ENCODE results near the gene PTDSS2. TPM values are rescaled to one million over a fixed set of nuclear protein-coding genes. Genes with fewer than 3 reads are reported as not detected.
A peak's percentile ranks its signal among the peaks of the same experiment; 100 is the strongest.

The PTDSS2 gene
- total and polyA plus RNA-seq, 10 of the 15 experiments (the other 5 are each of a cell fraction or from before 2014, with no cell fraction given) = 0.39 to 21.1 (median 10.8) TPM

DNA sequence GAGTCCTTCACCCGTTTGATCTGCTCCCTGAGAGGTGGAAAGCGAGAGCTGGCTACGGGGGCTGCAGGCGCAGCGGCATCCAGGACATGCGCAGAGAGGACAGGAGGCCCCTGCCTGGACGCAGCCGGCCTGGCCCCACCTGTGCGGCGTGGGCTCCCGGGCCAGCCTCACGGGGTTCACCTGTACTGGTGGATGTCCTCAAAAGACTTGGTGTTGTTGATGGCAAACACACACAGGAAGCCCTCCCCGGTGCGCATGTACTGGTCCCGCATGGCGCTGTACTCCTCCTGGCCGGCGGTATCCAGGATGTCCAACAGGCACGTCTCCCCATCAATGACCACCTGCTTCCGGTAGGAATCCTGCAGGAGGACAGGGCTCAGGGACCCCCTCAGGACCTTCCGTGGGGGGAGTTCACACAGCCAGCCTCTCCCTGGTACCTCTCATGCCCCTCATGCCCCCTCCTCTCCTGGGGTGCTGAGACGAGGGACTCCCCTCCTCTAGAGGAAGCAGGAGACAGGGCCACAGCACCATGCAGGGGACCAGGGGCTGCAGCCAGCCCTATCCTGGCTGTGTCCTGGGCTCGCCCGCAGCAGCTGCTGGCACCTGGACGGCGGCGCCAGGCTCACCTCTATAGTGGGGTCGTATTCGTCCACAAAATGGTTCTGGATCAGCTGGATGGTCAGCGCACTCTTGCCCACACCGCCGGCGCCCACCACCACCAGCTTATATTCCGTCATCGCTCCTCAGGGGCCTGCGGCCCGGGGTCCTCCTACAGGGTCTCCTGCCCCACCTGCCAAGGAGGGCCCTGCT is 83.7 kb downstream of the PTDSS2 start:
- peaks cover 4% of the 10 kb centered on the region; the same call in 1 of the 2 replicates for H4K20me1 ChIP-seq (ENCODE audit: control insufficient read depth, insufficient read depth)
- H3K9me3 ChIP-seq (replicated peaks; ENCODE audit: control insufficient read depth, insufficient read depth, low read length) = no peaks in the 10 kb centered on the region
- peak overlapping the region; percentile 89 for H3K4me2 ChIP-seq (ENCODE audit: control insufficient read depth, insufficient read depth)
- ChIA-PET CTCF (interaction anchor here (1.1 kb wide), 1 partner anchor 15 kb away, joined by 8 read pairs; no protein-coding TSS in a partner anchor), RAD21 (ENCODE audit: unreplicated experiment) (no interaction called here), POLR2A (interaction anchor here (1.1 to 2.3 kb wide), 2 partner anchors 26 to 28 kb away, joined by 3 to 6 read pairs; no protein-coding TSS in a partner anchor), SMC1A (ENCODE audit: uncharacterized antibody, unreplicated experiment) (interaction anchor here (2.1 kb wide), 1 partner anchor 15 kb away, joined by 5 read pairs; no protein-coding TSS in a partner anchor)
- H3K79me2 ChIP-seq (ENCODE audit: control insufficient read depth, insufficient read depth, low read length) = peaks cover 16% of the 10 kb centered on the region
- in situ Hi-C loops (cut with MboI) = no loop called here
- no peak for DNase-seq (ENCODE audit: low read depth, low spot score)
- peak overlapping the region; percentile 85; the same call in 1 of the 2 replicates for H3K9ac ChIP-seq (ENCODE audit: control insufficient read depth, insufficient read depth, low read length)
- peaks cover 0 to 12% of the 10 kb centered on the region in 2 experiments; a peak in 3 of 4 replicates for H3K36me3 ChIP-seq (ENCODE audit: control insufficient read depth in 2 of 2, insufficient read depth in 2 of 2, low read length in 1 of 2)
- H3K4me1 ChIP-seq (ENCODE audit: control insufficient read depth, insufficient read depth, low read length) = peaks cover 27% of the 10 kb centered on the region
- 95% methylated on average over 36 of the region's 37 CpGs for WGBS (ENCODE audit: insufficient coverage, insufficient replicate concordance, low lambda C conversion rate, missing lambda C conversion rate)
- intact Hi-C loops (cut with micrococcal nuclease; ENCODE audit: unreplicated experiment) = no loop called here
- BruUV-seq (replicated peaks) = TSS peak; percentile 67
- no peak overlapping the region for H3K27ac ChIP-seq (ENCODE audit: control insufficient read depth, insufficient read depth)
- no peaks in the 10 kb centered on the region for H3K27me3 ChIP-seq (replicated peaks in 1 of 2; ENCODE audit: control insufficient read depth in 2 of 2, insufficient read depth in 2 of 2, low read length in 1 of 2)
- FAIRE-seq = no peak
- ATAC-seq = no peak
- H3K4me3 ChIP-seq = peak overlapping the region; percentile 90
- no peak overlapping the region for H2AFZ ChIP-seq (ENCODE audit: control insufficient read depth, low read depth, low read length)
- TF ChIP-seq, protein P1, sequence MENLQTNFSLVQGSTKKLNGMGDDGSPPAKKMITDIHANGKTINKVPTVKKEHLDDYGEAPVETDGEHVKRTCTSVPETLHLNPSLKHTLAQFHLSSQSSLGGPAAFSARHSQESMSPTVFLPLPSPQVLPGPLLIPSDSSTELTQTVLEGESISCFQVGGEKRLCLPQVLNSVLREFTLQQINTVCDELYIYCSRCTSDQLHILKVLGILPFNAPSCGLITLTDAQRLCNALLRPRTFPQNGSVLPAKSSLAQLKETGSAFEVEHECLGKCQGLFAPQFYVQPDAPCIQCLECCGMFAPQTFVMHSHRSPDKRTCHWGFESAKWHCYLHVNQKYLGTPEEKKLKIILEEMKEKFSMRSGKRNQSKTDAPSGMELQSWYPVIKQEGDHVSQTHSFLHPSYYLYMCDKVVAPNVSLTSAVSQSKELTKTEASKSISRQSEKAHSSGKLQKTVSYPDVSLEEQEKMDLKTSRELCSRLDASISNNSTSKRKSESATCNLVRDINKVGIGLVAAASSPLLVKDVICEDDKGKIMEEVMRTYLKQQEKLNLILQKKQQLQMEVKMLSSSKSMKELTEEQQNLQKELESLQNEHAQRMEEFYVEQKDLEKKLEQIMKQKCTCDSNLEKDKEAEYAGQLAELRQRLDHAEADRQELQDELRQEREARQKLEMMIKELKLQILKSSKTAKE (IDR thresholded peaks at IDR 0.05; ENCODE audit: low read depth, poor library complexity, severe bottlenecking) = no peak
- TF ChIP-seq TAF1 (IDR thresholded peaks at IDR 0.05; ENCODE audit: borderline replicate concordance, low read depth, low read length) (no peak), ZNF207 (IDR thresholded peaks at IDR 0.05; ENCODE audit: borderline replicate concordance) (no peak), RAD21 (IDR thresholded peaks at IDR 0.05; ENCODE audit: insufficient read depth, low read depth, low read length) (no peak), KAT2A (conservative IDR thresholded peaks at IDR 0.05; ENCODE audit: control insufficient read depth, low read depth, low read length) (no peak), TARDBP (IDR thresholded peaks at IDR 0.05; ENCODE audit: borderline replicate concordance) (no peak), BMI1 (IDR thresholded peaks at IDR 0.05; ENCODE audit: borderline replicate concordance) (no peak), BRCA1 (IDR thresholded peaks at IDR 0.05; ENCODE audit: low read depth, low read length) (no peak), ZZZ3 (IDR thresholded peaks at IDR 0.05; ENCODE audit: control insufficient read depth, insufficient read length, low read depth) (no peak), NFYB (IDR thresholded peaks at IDR 0.05; ENCODE audit: insufficient read depth, low read depth, low read length) (no peak), FOXK2 (IDR thresholded peaks at IDR 0.05) (no peak), SMC3 (IDR thresholded peaks at IDR 0.05; ENCODE audit: borderline replicate concordance, low read length) (no peak)
- TF ChIP-seq, protein P2, sequence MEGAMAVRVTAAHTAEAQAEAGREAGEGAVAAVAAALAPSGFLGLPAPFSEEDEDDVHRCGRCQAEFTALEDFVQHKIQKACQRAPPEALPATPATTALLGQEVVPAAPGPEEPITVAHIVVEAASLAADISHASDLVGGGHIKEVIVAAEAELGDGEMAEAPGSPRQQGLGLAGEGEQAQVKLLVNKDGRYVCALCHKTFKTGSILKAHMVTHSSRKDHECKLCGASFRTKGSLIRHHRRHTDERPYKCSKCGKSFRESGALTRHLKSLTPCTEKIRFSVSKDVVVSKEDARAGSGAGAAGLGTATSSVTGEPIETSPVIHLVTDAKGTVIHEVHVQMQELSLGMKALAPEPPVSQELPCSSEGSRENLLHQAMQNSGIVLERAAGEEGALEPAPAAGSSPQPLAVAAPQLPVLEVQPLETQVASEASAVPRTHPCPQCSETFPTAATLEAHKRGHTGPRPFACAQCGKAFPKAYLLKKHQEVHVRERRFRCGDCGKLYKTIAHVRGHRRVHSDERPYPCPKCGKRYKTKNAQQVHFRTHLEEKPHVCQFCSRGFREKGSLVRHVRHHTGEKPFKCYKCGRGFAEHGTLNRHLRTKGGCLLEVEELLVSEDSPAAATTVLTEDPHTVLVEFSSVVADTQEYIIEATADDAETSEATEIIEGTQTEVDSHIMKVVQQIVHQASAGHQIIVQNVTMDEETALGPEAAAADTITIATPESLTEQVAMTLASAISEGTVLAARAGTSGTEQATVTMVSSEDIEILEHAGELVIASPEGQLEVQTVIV (IDR thresholded peaks at IDR 0.05; ENCODE audit: borderline replicate concordance, partially characterized antibody) = no peak
- TF ChIP-seq, protein P3, sequence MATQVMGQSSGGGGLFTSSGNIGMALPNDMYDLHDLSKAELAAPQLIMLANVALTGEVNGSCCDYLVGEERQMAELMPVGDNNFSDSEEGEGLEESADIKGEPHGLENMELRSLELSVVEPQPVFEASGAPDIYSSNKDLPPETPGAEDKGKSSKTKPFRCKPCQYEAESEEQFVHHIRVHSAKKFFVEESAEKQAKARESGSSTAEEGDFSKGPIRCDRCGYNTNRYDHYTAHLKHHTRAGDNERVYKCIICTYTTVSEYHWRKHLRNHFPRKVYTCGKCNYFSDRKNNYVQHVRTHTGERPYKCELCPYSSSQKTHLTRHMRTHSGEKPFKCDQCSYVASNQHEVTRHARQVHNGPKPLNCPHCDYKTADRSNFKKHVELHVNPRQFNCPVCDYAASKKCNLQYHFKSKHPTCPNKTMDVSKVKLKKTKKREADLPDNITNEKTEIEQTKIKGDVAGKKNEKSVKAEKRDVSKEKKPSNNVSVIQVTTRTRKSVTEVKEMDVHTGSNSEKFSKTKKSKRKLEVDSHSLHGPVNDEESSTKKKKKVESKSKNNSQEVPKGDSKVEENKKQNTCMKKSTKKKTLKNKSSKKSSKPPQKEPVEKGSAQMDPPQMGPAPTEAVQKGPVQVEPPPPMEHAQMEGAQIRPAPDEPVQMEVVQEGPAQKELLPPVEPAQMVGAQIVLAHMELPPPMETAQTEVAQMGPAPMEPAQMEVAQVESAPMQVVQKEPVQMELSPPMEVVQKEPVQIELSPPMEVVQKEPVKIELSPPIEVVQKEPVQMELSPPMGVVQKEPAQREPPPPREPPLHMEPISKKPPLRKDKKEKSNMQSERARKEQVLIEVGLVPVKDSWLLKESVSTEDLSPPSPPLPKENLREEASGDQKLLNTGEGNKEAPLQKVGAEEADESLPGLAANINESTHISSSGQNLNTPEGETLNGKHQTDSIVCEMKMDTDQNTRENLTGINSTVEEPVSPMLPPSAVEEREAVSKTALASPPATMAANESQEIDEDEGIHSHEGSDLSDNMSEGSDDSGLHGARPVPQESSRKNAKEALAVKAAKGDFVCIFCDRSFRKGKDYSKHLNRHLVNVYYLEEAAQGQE (IDR thresholded peaks at IDR 0.05; ENCODE audit: low read depth, low read length) = no peak

Measured in GM12878 (cell line).